HG03097 (cell line): Measurements from ENCODE around the gene TST.
"Not testable (repeated sequence)": the region's sequence is repeated elsewhere in the genome, so short reads cannot be mapped to it uniquely, and the experiment has no call there.

Experiments used
- ATAC-seq: cut with Tn5 transposase; IDR thresholded peaks from one replicate; pipeline ENCODE4 v1.9.1; 2021; ENCODE audit not compliant: unreplicated experiment, low FRiP score

The TST gene

DNA sequence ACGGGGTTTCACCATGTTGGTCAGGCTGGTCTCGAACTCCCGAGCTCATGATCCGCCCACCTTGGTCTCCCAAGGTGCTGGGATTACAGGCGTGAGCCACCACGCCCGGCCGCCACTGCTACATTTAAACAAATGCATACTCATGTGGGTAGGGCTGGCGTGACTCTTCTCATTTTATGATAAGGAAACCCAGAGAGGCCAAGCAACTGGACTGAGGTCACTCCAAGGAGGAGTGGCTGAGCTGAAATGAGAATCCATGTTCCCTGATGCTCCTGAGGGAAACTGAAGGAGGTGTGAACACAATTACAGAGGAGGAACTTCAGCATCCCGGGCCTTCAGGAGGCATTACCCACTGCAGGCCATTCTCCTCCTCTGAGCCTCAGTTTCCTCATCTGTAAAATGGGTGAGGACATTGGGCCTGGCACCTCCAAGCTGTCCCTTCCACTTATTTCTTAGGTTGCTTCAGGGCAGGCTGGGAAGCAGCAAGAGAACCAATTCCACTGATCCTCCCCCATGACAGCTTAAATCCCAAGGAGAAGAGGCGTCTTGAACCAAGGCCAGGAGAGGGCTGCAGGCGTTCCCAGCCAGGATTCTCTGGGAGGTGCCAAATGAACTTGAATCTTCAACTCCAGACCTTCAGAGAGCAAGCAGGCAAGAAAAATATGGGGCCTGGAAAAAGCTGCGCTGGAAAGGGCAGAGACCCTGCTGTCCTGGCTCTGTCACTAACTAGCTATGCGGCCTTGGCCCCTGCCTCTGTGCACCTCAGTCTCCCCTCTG lies 2.9 kb downstream of the TST start:
- no peak for ATAC-seq

DNA sequence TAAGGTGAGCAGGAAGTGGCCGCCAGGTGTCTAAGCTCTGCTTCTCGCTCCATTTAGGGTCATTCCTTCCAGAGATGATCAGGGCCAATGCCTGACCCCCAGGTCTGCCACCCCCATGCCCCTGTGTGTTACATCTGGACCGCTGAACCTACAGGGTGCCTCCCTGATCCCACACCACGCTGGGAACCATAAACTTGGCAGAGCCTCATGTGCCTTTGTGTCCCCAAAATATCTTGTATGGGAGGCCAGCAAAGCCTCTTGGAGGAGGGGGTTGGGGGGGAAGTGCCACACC lies 3.7 kb downstream of the TST start:
- ATAC-seq: no peak

DNA sequence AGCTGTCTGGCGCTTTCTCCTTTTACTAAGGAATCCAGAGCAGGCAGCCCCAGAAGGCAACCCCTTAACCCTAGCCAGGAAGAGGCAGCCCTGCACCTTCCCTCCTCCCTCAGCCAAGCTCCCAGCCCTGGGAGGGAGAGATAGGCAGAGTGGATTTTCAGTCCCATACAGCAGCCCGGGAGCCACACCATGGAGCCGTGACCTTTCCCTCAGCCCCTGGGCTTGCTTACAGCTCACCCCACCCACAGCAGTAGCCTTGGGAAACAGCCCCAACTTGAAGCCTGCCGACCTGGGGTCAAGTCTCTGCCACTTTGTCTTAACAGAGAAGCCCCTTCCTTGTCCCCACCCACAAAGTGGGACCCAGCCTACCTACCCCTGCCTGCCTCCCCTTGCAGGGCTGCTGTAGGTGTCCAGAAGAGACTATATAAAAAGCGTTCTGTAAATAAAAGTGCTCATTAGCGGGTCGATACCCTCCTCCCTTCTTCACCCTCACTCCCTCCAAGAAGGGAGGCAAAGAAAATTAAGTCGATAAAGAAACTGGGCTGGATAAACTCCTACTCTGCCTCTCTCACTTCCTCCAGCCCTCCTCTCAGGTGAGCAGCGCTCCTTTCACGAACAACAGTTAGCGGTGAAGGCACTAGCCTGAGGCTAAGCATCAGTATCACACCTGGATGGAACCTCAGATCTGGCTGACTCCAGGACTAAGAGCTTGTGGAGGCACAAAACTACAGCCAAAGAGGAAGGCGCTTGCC lies 4.2 kb downstream of the TST start:
- ATAC-seq: no peak

DNA sequence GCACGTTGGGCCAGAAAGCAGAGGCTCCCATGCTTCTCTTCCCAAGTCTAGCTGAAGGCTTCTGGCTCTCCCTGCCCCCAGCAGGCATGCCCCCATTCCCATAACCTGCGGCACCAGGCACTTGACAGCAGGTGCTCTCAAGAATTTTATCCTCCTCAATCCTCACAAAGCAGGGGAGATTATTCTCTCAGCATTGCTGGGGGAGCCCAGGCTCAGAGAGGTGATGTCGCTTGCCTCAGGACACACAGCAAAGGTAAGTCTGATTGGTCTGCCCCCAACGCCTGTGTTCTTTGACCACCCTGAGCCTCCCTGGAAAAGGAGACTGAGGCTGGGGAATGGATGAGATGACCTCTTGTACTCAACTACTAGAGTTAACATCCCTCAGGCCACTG lies 4.8 kb downstream of the TST start:
- ATAC-seq: no peak

DNA sequence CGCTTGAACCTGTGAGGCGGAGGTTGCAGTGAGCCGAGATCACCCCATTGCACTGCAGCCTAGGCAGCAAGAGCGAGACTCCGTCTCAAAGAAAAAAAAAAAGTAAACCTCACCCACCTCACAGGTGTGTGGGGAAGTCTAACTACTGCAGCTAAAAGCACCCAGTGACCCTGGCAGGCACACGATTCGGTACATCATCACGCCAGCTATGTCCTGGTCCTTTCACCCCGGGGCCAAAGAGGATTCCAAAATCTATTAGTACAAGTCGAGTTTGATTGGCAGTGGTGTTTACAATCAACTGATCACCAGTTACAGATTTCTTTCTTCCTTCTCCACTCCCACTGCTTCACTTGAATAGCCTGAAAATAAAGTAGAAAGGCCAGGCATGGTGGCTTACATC lies 6.3 kb downstream of the TST start:
- no peak for ATAC-seq

DNA sequence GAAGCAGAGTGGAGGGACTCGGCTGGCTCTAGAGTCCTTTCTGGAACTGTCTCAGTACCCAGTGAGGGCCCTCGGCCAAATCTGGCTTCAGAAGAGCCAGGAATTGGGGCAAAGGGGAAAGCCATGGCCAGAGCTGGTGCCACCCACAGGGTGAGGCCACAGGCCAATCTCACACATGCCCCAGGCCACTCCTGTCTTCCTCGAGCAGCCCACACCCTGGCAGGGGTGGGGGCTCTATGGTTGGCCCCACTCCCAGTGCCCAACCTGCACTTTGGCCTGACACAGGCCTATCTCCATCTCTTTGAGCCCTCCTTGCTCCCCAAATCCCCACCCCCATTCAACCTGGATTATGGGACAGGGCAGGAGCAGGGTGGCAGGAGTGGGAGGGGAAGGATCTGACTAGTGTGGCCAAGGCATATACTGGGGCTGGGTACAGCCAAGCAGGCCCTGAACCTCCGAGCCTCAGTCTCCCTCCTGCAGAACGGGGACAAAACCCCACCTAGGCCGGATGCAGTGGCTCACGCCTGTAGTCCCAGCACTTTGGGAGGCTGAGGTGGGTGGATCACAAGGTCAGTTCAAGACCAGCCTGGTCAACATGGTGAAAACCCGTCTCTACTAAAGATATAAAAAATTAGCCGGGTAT lies 6.9 kb downstream of the TST start:
- ATAC-seq: no peak

DNA sequence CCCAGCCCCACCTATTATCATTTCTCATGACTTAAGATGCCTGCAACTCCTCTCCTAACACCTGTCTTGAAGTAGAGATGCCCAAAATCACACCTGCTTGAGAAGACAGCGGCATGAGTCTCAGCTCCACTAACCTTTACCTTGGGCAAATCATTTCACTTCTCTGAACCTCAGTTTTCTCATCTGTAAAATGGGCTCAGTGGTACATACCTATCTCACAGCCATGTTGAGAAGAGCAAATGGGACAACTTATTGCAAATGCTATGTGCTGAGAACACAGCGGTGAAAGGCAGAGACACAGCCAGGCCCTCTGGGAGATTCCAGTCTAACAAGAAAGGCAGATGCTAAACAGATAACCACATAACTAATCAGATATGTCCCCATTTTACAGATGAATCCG lies 7.8 kb downstream of the TST start:
- no peak for ATAC-seq

DNA sequence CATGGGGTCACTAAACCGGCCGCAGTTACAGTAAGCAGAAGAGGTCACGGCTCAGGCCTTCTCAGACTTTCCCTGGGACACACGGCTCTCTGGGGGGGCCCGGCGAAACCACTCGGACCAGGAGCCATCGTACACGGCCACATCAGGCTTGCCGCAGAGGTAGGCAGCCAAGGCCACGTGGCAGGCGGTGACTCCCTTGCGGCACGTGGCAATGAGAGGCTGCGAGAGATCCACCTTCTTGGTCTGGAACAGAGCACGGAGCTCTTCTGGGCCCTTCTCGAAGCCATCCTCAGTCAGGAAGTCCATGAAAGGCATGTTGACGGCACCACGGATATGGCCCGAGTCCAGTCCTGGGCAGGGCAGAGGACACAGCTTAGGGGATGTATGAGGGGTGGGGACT lies 8.3 kb downstream of the TST start:
- ATAC-seq: no peak

DNA sequence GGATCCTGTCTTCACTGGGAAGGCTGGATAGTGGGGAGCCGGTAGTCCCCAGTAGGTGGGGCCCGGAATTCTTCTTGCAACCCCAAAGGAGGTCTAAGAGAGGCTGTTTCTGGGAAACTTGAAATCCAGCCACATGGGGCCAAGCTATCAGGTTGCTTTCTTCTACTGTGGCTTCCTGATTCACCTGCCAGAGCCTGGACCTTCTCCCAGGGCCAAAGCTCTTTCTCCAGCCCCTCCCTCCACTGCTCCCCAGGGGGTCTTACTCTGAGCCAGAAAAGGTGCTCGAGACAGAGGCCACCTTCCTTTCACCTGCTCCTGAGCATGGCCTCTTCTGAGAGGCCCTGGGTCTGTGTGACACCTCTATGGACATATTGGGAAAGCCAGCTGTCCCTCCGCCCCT lies 9.1 kb downstream of the TST start:
- no peak for ATAC-seq

DNA sequence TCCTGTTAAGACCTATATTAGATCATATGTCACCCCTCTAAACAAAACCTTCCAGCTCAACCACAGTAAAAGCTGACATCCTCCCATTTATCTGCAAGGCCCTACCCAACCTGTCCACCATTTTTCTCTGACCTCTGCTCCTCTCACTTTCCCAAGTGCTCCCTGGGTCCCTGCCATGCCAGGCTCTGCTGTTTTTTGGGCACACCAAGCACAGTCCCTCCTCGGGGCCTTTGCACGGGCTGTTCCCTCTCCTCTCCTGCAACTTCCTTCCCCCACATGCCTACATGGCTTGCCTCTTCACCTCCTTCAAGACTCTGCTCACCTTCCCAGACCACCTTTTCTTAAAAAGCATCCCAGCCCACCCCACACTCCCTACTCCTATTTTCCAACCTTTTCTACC lies 9.8 kb downstream of the TST start:
- no peak for ATAC-seq

DNA sequence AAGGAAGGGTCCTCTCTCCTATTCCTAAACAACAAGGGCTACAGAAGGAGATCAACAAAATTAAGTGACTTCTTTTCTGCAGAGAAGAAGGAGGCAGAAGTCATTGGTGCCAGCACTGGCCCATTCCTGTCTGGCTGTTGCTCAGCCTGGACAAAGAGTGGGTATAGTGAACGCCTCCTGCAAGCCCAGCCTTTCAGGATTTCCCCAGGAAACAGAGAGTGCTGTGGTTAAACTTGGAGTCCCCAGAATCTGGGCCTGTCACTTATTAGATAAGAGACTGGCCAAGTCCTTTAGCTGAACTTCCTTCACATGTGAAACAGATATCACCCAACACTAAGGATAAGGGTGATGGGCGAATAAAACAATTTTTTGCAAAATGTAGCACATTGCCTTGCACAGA lies 10.9 kb downstream of the TST start:
- ATAC-seq: no peak

DNA sequence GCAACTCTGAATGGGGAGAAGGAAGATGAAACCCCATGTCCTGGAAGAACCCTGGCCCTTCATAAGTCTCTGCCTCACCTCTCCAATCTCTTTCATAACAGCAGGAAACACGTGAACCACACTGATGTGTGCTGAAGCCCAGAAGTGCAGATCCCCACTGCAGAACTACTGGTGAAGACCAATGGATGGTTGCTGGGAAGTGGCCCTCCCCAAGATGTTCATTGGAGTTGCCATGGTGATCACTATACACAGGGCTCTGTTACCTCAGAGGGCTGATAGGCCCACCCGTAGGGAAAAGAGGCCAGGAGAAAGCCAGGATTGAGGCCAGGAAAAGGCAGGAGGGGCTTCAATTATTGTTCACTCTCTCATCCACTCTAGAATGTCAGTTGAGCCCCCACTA lies 11.6 kb downstream of the TST start:
- ATAC-seq: no peak

DNA sequence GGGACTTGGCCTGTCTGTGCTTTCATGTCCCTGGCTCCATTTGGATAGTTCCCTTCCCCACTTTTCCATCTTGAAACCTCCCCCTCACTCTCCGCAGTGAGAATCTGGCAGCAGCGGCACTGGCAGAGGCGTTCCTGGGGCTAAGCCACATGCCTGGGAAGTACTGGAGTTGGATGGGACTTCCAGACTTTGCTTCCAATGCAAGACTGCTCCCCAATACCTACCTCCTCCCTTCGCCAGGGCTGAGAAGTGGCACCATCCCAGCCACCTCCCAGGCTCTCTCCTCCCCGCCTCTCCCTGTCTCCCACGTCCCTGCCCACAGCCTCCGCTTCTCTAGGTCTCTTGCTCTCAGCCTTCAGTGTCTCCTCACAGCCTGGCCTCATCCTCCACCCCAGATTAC lies 16.6 kb downstream of the TST start:
- no peak for ATAC-seq

DNA sequence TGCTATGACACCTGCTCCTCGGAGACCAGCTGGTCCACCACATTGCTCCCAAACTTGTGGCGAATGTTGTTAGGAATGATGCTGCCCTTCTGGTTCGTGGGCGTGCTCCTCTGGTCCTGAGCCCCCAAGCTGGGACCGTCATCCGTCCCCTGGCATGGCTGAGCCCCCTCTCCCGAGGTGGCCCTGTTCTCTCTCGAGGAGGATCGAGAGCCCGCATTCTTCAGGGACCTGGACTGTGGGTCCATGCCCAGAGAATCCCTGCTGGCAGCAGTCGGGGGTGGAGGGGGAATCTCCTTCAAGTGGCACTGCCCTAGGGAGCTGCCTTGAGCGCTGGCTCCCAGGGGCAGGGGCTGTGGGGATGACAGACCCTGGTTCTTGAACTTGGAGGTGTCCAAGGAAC lies 17.4 kb downstream of the TST start:
- ATAC-seq: no peak

DNA sequence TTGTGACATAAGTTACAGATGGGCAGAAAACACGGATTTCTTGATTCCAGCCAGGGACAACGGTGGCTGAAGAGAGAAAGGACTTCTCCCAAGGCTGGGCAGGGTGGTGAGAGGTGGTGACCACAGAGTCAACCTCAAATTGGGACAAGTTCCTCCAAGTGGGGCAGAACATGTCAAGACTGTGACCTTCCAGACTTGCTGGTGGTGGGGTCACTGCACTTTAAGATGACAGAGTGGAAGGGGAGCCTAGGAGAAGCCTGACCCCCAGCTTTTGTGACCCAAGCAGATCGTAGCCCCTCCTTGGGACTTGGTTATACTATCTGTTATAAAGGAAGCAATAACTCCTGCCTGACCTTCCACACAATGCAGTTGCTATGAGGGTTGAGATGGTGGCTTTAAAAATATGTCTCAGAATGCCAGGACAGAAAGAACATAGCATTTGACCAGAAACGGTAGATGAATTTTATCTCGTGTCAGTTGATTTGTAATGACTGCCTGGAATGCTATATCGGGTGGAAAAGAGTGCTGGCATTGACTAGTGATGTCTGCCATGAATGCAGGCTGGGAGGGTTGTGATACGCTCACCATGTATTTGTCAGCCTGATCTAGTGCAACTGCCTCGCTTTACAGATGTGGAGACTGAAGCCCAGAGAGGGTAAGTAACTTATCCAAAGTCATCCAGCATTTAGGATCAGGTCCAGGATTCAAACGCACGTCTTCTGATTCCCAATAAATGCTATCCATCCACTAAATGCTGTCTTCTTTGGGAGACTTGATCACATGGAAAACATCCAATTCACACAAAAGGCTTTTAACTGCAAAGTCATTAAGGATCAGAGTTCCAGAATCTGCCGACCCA lies 18.3 kb downstream of the TST start:
- ATAC-seq: no peak

DNA sequence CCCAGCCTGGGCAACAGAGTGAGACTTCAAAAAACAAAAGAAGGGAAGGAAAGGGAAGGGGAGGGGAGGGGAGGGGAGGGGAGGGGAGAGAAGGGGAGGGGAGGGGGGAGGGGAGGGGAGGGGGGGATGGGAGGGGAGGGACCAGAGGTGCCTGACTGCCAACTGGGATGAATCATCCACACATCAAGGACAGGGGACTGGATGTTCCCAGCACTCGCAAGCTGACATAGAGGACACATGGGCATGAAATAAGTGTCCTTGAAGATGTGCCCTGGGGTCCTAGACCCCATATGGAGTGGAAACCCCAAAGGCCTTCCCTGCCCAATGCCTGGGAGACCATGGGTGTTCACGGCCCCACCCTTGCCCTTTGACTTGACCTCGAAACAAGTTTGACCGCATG lies 19.8 kb downstream of the TST start:
- no peak for ATAC-seq

DNA sequence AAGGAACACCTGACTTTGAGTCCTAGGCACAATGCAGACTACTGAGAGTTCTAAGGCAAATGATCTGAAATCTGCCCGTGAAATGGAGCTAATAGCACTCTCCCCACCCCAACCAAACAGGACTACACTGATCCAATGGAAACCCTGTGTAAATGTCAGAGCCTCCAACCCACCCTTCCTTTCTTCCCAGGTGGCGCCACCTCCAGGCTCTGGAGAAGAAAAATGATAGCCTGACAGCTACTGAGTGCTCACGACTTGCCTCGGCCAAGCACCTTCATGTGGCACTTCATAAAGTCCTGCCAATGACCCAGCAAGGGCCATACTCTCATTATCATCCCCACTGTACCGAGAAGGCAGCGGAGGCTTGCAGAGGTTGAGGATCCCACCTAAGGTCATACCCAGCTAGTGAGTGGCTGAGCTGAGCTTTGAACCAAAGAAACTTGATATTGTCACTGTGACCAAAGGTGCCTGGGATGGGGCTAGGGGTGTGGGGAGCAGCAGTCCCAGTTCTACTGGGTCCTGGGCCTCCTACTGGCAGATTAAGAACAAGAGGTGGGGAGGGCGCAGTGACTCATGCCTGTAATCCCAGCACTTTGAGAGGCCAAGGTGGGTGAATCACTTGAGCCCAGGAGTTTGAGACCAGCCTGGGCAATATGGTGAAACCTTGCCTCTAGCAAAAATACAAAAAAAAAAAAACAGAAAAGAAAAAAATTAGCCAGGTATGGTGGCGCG lies 20.5 kb downstream of the TST start:
- no peak for ATAC-seq

DNA sequence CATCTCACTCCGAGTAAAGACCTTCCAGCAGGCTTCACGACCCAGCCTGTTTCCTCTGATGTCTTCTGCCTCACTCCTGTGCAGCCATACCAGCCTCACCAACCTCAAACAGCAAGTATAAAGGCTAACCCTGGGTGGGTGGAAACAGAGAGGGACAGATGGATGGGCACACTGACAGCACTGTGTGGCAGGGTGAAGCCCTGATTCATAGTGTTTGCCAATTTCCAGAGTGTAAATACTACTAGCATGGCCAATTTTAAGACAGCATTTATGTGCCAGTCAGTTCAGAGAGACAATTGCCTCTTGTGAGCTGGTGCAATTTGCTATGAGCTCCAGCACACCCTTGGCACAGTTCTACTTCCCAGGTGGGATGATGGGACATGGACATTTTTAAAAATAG lies 21.5 kb downstream of the TST start:
- ATAC-seq: no peak

DNA sequence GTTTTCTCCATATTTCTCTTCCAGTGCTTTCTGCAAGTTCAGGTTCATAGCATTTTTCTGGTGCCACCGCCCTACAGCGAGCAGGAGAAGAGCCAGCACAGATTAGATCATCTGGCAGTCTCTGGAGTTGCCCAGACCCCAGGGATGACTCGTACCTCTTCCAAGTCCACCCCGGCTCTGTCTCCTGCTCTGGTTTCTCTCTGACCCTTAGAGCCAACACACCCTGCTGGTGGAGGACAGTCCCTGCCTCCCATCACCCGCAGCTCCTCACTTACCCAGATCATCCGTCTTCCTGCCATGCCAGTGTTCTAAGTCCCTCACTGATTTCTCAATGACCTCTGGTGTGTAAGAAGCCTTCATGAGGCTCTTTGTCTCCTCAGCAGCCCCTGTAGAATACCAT lies 28.0 kb downstream of the TST start:
- ATAC-seq: no peak

DNA sequence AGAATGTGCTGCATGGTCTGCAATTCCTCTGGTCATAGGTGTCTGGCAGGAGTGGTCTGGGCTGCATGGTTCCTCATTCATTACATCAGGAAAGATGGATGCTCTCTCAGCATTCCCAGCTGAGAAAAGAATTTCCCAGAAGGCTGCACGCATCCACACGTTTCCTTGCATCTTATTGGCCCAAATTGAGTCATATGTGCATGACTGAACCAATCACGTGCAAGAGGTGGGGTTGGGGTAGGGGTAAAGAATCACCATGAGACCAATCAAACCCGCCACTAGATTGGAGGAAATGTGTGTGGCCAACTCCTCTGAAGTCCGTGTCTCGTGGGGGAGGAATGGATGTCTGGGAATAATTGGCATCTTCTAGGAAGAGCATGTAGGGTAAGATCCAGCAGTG lies 28.8 kb downstream of the TST start:
- ATAC-seq: no peak

DNA sequence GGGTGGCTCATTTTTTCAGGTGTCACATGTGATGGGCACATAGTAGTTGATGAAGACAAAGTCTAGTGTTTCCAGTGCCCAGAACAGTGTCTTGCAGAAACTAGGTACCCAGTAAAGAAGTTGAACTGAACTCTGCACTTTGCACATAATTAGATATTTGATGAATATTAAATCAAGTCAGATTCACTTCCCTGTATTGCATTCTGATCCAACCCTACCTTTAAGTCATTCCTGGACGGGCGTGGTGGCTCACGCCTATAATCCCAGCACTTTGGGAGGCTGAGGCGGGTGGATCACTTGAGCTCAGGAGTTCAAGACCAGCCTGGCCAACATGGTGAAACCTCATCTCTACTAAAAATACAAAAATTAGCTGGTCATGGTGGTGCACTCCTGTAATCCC lies 30.2 kb downstream of the TST start:
- not testable (repeated sequence) for ATAC-seq
